Mesendoderm (in vitro differentiated cells): ENCODE measurements around the gene HSD17B11.
A peak's percentile ranks its signal among the peaks of the same experiment; 100 is the strongest.
"Not testable (repeated sequence)": the region's sequence is repeated elsewhere in the genome, so short reads cannot be mapped to it uniquely, and the experiment has no call there.

ENCODE experiments used
- DNase-seq: peaks from one replicate; pipeline ENCODE4 v3.0.0; 2013
- H2AK5ac ChIP-seq: 2 replicates; pipeline ENCODE4 v1.6.1; 2013; ENCODE audit warnings: low read length, inconsistent platforms
- H2BK120ac ChIP-seq: 2 replicates; pipeline ENCODE4 v1.6.1; 2013; ENCODE audit warnings: low read depth, mild to moderate bottlenecking, low read length, moderate library complexity, mixed read lengths
- H2BK15ac ChIP-seq: replicated peaks from 2 replicates; pipeline ENCODE4 v1.6.1; 2013; ENCODE audit warnings: low read depth, mild to moderate bottlenecking, moderate library complexity
- H2BK5ac ChIP-seq: 2 replicates; pipeline ENCODE4 v1.6.1; 2013; ENCODE audit warnings: low read length, inconsistent platforms
- H3K18ac ChIP-seq: 2 replicates; pipeline ENCODE4 v1.6.1; 2013; ENCODE audit warnings: mild to moderate bottlenecking, low read length, mixed read lengths
- H3K23ac ChIP-seq: one replicate; pipeline ENCODE4 v1.6.1; 2013; ENCODE audit warnings: low read length
- H3K27ac ChIP-seq: 2 replicates; pipeline ENCODE4 v1.5.1; 2013; ENCODE audit warnings: low read depth, mild to moderate bottlenecking, inconsistent platforms, low read length, moderate library complexity
- H3K27me3 ChIP-seq: 2 replicates; pipeline ENCODE4 v1.6.1; 2013; ENCODE audit warnings: low read length, control low read depth, mild to moderate bottlenecking, inconsistent platforms; ENCODE audit not compliant: insufficient read depth, poor library complexity
- H3K36me3 ChIP-seq: 2 replicates; pipeline ENCODE4 v1.6.1; 2013; ENCODE audit warnings: low read length, inconsistent platforms; ENCODE audit not compliant: control insufficient read depth, insufficient read depth
- H3K4ac ChIP-seq: one replicate; pipeline ENCODE4 v1.6.1; 2013; ENCODE audit warnings: low read depth, mild to moderate bottlenecking, low read length, moderate library complexity
- H3K4me1 ChIP-seq: 2 replicates; pipeline ENCODE4 v1.6.1; 2013; ENCODE audit warnings: low read depth, low read length, inconsistent platforms; ENCODE audit not compliant: control insufficient read depth
- H3K4me2 ChIP-seq: 2 replicates; pipeline ENCODE4 v1.6.1; 2013; ENCODE audit warnings: low read length
- H3K4me3 ChIP-seq: 2 replicates; pipeline ENCODE4 v1.5.1; 2013; ENCODE audit warnings: mild to moderate bottlenecking, low read length
- H3K56ac ChIP-seq: one replicate; pipeline ENCODE4 v1.6.1; 2013; ENCODE audit warnings: low read length
- H3K79me1 ChIP-seq: 2 replicates; pipeline ENCODE4 v1.6.1; 2013; ENCODE audit warnings: low read length, inconsistent platforms
- H3K79me2 ChIP-seq: 2 replicates; pipeline ENCODE4 v1.6.1; 2013; ENCODE audit warnings: mild to moderate bottlenecking, low read length; ENCODE audit not compliant: control insufficient read depth, insufficient read depth
- H3K9ac ChIP-seq: 2 replicates; pipeline ENCODE4 v1.6.1; 2013; ENCODE audit warnings: low read length, inconsistent platforms
- H4K5ac ChIP-seq: one replicate; pipeline ENCODE4 v1.6.1; 2013; ENCODE audit warnings: low read length
- H4K8ac ChIP-seq: one replicate; pipeline ENCODE4 v1.6.1; 2013; ENCODE audit warnings: low read depth, mild to moderate bottlenecking, control low read depth, low read length, moderate library complexity
- WGBS: extraction: QIAGEN DNeasy Blood & Tissue Kit; methylation state at CpG from one replicate; pipeline ENCODE4 v1.1.7; 2013; ENCODE audit warnings: low lambda C conversion rate, missing lambda C conversion rate; ENCODE audit not compliant: insufficient coverage; ENCODE audit errors: extremely low coverage; 5-methylcytosine and 5-hydroxymethylcytosine counted together

HSD17B11 gene

GRCh38 chr4:87390551-87390890, 467 bp downstream of the HSD17B11 start:
- peak overlapping the region; percentile 15 for H3K27ac ChIP-seq

GRCh38 chr4:87390055-87390454, 933 bp downstream of the HSD17B11 start:
- not testable (repeated sequence) for H4K5ac ChIP-seq, H3K56ac ChIP-seq, H2BK5ac ChIP-seq, H3K27me3 ChIP-seq, DNase-seq, H3K9ac ChIP-seq, H3K18ac ChIP-seq, H3K4me2 ChIP-seq, H2AK5ac ChIP-seq, H3K79me2 ChIP-seq, H2BK15ac ChIP-seq, H3K79me1 ChIP-seq, H3K4ac ChIP-seq, H3K4me1 ChIP-seq, H3K23ac ChIP-seq, H4K8ac ChIP-seq, H2BK120ac ChIP-seq, H3K4me3 ChIP-seq, H3K27ac ChIP-seq, H3K36me3 ChIP-seq
- WGBS: no CpG with 5 or more reads among the region's 20 CpGs

More at GRCh38 chr4:87390551-87390890, 467 bp downstream of the HSD17B11 start:
- no peak overlapping the region for H2BK15ac ChIP-seq
- H3K79me2 ChIP-seq: peaks cover 1% of the 10 kb centered on the region
- no peaks in the 10 kb centered on the region for H3K27me3 ChIP-seq
- H3K9ac ChIP-seq: peak overlapping the region; percentile 73
- H3K18ac ChIP-seq: peak overlapping the region; percentile 80
- no peak overlapping the region for H3K23ac ChIP-seq
- H3K4me2 ChIP-seq: peak overlapping the region; percentile 19
- H3K36me3 ChIP-seq: no peaks in the 10 kb centered on the region
- H3K4me3 ChIP-seq: peak overlapping the region; percentile 52
- H4K8ac ChIP-seq: no peak overlapping the region
- H3K56ac ChIP-seq: peak overlapping the region; percentile 76
- peak overlapping the region; percentile 16 for H3K4ac ChIP-seq
- H3K79me1 ChIP-seq: peaks cover 5% of the 10 kb centered on the region
- no peak for DNase-seq
- H2BK120ac ChIP-seq: peak overlapping the region; percentile 47
- H3K4me1 ChIP-seq: no peaks in the 10 kb centered on the region
- H4K5ac ChIP-seq: no peak overlapping the region
- no peak overlapping the region for H2BK5ac ChIP-seq
- no peak overlapping the region for H2AK5ac ChIP-seq

GRCh38 chr4:87388901-87389300, 2.1 kb downstream of the HSD17B11 start:
- no CpG with 5 or more reads among the region's 3 CpGs for WGBS

GRCh38 chr4:87387237-87387636, 3.8 kb downstream of the HSD17B11 start:
- H2BK15ac ChIP-seq: no peak overlapping the region
- no CpG with 5 or more reads among the region's 3 CpGs for WGBS
- no peak overlapping the region for H4K8ac ChIP-seq
- H2BK5ac ChIP-seq: no peak overlapping the region
- no peak overlapping the region for H2BK120ac ChIP-seq
- no peak overlapping the region for H3K4me2 ChIP-seq
- H3K4me1 ChIP-seq: no peaks in the 10 kb centered on the region
- no peak overlapping the region for H3K4me3 ChIP-seq
- no peak overlapping the region for H3K27ac ChIP-seq
- no peak overlapping the region for H3K4ac ChIP-seq
- H3K36me3 ChIP-seq: no peaks in the 10 kb centered on the region
- no peak overlapping the region for H3K9ac ChIP-seq
- no peak for DNase-seq
- H3K79me1 ChIP-seq: peaks cover 7% of the 10 kb centered on the region
- no peak overlapping the region for H4K5ac ChIP-seq
- H3K56ac ChIP-seq: no peak overlapping the region
- H3K23ac ChIP-seq: no peak overlapping the region
- H3K18ac ChIP-seq: no peak overlapping the region
- H3K27me3 ChIP-seq: no peaks in the 10 kb centered on the region
- H2AK5ac ChIP-seq: no peak overlapping the region
- H3K79me2 ChIP-seq: peaks cover 1% of the 10 kb centered on the region

More at GRCh38 chr4:87388901-87389300, 2.1 kb downstream of the HSD17B11 start:
- Histone ChIP-seq H3K4me2 (no peak overlapping the region), H4K8ac (no peak overlapping the region), H2BK15ac (no peak overlapping the region), H3K23ac (no peak overlapping the region), H3K79me1 (peaks cover 5% of the 10 kb centered on the region), H3K36me3 (no peaks in the 10 kb centered on the region), H3K9ac (no peak overlapping the region), H4K5ac (no peak overlapping the region), H3K27ac (no peak overlapping the region), H3K4me1 (no peaks in the 10 kb centered on the region), H3K4ac (no peak overlapping the region), H2BK5ac (no peak overlapping the region), H3K18ac (no peak overlapping the region), H2AK5ac (no peak overlapping the region), H2BK120ac (no peak overlapping the region), H3K4me3 (no peak overlapping the region), H3K56ac (no peak overlapping the region), H3K27me3 (no peaks in the 10 kb centered on the region), H3K79me2 (peaks cover 1% of the 10 kb centered on the region)
- no peak for DNase-seq

GRCh38 chr4:87384466-87385132, 6.4 kb downstream of the HSD17B11 start:
- DNase-seq, H3K4me3 ChIP-seq, H3K56ac ChIP-seq, H2BK15ac ChIP-seq, H3K27me3 ChIP-seq, H3K4me2 ChIP-seq, H3K79me2 ChIP-seq, H4K8ac ChIP-seq, H3K18ac ChIP-seq, H3K4me1 ChIP-seq, H2BK5ac ChIP-seq, H3K4ac ChIP-seq, H4K5ac ChIP-seq, H2BK120ac ChIP-seq, H3K27ac ChIP-seq, H3K9ac ChIP-seq, H2AK5ac ChIP-seq, H3K79me1 ChIP-seq, H3K36me3 ChIP-seq, H3K23ac ChIP-seq: not testable (repeated sequence)
- WGBS: no CpG with 5 or more reads among the region's 9 CpGs

- H3K4me2 ChIP-seq: no peak overlapping the region
- H2BK15ac ChIP-seq: no peak overlapping the region
- no peak overlapping the region for H3K9ac ChIP-seq
- H3K36me3 ChIP-seq: no peaks in the 10 kb centered on the region
- no peak overlapping the region for H3K4ac ChIP-seq
- H3K79me1 ChIP-seq: peaks cover 4% of the 10 kb centered on the region
- H3K79me2 ChIP-seq: no peaks in the 10 kb centered on the region
- H3K27ac ChIP-seq: no peak overlapping the region
- DNase-seq: no peak
- no peak overlapping the region for H3K18ac ChIP-seq
- H2AK5ac ChIP-seq: no peak overlapping the region
- H4K5ac ChIP-seq: no peak overlapping the region
- no peak overlapping the region for H3K56ac ChIP-seq
- WGBS: 100% methylated on average over 1 of the region's 3 CpGs
- no peak overlapping the region for H2BK5ac ChIP-seq
- H3K4me1 ChIP-seq: no peaks in the 10 kb centered on the region
- H2BK120ac ChIP-seq: no peak overlapping the region
- H3K27me3 ChIP-seq: no peaks in the 10 kb centered on the region
- no peak overlapping the region for H3K23ac ChIP-seq
- H4K8ac ChIP-seq: no peak overlapping the region
- H3K4me3 ChIP-seq: no peak overlapping the region
Observed at GRCh38 chr4:87382931-87383330, 8.1 kb downstream of the HSD17B11 start.
